EH (cell line): ENCODE results near the gene ATP1A3.

Experiments used
- DNase-seq: peaks from one replicate; pipeline ENCODE4 v3.0.0-alpha.2; 2015; ENCODE audit warnings: low read depth

The ATP1A3 gene

DNA sequence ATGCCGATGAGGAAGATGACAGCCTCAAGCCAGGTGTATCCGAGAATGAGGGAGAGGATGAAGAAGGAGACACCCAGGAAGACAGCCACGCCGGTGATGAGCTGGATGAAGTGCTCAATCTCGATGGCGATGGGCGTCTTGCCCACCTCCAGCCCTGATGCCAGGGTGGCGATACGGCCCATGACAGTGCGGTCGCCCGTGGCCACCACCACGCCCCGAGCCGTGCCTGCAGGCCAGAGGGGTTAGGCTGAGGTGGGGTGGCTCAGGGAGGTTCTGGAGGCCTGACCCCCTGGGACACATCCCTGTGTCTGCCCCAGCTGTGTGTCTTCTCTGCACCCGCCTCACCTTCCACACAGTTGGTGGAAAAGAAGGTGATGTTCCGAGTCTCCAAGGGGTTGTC lies 9.1 kb downstream of the ATP1A3 start:
- DNase-seq: no peak

GRCh38 chr19:41981724-41982123 lies 12.3 kb downstream of the ATP1A3 start:
- DNase-seq: no peak

DNA sequence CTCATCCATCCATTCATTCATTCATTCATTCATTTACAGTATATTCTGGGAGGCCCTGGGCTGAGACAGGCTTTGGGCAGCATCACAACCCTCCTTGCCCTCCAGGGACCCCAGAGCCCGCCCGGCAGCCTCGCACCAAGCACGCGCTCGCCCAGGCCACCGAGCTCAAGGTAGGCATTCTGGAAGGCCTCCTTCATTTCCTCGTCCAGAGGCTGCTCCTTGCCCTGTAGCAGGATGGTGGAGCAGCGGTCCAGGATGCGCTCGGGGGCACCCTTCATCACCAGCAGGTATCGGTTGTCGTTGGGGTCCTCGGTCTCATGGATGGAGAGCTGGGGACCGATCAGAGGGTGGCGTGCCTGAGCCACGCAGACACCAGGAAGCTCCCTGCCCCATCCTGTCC lies 15.6 kb downstream of the ATP1A3 start:
- DNase-seq: no peak

DNA sequence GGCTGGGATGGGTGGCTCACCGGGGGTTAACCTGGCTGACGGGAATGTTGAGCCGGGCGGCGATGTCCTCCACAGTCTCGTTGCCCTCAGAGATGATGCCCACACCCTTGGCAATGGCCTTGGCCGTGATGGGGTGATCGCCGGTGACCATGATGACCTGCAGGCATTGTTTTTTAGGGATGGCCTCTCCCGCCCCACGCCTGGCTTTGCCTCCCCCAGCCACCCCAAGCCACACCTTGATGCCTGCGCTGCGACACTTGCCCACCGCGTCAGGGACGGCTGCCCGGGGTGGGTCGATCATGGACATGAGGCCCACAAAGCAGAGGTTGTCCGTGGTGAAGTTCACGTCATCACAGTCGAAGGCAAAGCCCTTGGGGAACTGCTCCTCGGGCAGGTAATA lies 16.1 kb downstream of the ATP1A3 start:
- no peak for DNase-seq

- DNase-seq: no peak
Measured at GRCh38 chr19:41974652-41975051, 19.4 kb downstream of the ATP1A3 start.

GRCh38 chr19:41971363-41971762 lies 22.7 kb downstream of the ATP1A3 start:
- no peak for DNase-seq

- DNase-seq: no peak
Measured at GRCh38 chr19:41969772-41970458, 24.1 kb downstream of the ATP1A3 start.

- DNase-seq: no peak
Measured at GRCh38 chr19:41968751-41969595, 25.1 kb downstream of the ATP1A3 start.

- DNase-seq: no peak
Measured at GRCh38 chr19:41967054-41967783, 26.8 kb downstream of the ATP1A3 start.

DNA sequence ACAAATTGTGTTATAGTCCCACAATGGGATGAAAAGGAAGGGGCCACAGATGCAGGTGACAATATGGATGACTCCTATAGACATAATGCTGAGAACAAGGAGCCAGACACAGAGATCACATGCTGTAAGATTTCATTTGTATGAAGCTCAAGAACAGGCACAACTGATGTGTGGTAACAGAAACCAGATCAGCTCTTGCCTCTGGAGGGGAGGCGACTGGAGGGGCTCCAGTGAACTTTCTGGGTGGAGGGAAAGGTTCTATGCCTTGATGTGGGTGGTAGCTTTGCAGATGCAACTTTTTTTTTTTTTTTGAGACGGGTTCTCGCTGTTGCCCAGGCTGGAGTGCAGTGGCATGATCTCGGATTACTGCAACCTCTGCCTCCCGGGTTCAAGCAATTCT lies 28.9 kb downstream of the ATP1A3 start:
- no peak for DNase-seq

DNA sequence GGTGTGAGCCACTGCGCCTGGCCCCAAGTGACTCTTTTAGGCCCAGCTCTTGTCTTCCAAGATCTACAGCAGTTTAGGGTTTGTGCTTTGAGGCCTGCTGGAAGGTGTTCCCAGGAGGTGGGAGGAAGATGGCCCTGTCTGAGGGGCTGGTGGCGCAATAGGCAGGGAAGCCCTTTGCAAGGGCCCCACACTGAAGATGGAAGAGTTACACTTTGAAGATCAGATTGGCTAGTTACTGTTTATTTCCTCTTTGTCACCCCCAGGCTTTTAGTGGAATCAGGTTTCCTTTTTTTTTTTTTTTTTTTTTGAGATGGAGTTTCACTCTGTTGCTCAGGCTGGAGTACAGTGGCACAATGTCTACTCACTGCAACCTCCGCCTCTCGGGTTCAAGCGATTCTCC lies 33.1 kb downstream of the ATP1A3 start:
- no peak for DNase-seq

- peak; percentile 95 for DNase-seq
Measured at GRCh38 chr19:41959056-41960053, 34.7 kb downstream of the ATP1A3 start, which contains the start of gene RABAC1. RABAC1 (minus strand) TSS chr19:41959321; CDS start chr19:41959292, 29 bp downstream.

DNA sequence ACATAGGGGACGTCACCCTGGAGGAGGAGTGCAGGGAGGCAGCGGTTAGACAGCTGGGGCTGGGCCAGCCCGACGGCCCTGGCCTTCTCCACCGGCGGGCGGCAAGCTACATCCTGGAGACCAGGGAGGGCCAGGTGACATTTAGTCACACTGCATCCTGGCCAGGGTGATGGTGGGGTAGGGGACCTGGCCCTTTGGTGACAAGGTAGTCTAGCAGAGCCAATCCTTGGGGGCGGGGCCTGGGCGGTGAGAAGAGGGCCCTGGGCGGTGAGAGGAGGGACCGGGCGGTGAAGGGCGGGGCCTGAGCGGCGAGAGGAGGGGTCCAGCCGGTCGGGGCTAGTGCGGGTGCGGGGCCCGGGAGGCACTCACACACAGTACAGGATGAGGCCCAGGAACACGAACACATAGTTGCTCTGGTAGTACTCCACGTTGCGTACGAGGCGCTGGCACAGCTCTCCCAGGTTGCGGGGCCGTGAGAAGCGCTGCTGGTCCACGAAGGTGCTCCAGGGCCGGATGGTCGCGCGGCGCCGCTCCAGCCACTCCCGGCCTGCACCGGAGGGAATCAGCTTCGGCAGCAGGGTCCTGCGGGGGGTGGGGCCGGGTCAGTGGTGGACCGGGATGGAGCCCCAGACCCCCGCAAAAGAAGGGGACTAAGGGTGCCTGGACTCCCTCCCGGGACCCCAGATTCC lies 35.5 kb downstream of the ATP1A3 start:
- peak; percentile 86 for DNase-seq

DNA sequence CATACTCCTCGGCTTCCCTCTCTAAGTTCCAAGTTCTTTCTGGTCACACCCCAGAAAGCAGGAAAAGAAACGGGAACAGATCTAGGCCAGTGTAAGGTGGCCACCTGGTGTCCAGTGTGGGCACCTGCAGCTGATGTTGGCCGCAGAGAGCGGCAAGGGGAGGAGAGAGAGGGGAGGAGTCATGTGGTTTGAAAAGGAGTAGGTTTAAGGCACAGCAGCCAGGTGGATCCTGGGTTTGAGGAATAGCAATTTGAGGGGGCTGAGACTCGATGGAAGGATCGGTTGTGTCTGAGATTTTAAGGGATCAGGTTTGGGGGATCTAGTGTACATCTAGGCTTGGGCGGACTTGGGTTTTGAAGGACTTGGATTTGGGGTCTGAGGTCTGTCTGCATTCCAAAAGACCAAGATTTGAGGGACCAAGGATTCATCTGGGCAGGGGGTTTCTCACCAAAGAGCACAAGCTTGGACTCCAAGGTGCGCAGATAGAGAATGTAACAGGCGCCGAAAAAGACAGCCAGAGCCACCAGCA lies 36.1 kb downstream of the ATP1A3 start:
- DNase-seq: peak; percentile 85

- DNase-seq: no peak
Measured at GRCh38 chr19:41957161-41957837, 36.7 kb downstream of the ATP1A3 start.

GRCh38 chr19:41956621-41957020 lies 37.4 kb downstream of the ATP1A3 start:
- DNase-seq: no peak

- DNase-seq: no peak
Measured at GRCh38 chr19:41955521-41955920, 38.5 kb downstream of the ATP1A3 start.

DNA sequence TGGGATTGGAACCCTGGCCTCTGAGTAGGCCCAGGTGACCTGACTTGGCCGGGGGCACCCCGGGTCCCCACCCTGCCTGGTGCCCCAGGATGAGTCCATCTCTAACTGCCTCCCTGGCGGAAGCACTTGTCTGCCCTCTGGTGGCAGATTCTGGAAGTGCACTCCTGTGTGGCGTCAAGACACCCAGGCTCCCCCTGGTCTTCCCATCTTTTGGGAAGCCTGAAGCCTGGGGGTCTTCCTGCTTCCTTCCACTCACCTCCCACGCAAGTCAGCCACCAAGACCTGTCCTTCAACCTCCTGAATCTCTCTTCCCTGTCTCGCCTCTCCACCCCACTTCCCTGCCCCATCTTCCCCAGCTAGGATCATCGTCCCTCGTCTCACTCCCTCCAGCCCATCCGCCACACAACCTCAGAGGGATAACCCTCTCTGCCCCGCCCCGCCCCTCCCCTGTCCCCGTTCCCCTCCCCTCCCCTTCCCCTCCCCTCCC lies 42.3 kb downstream of the ATP1A3 start:
- DNase-seq: peak; percentile 73

- DNase-seq: no peak
Measured at GRCh38 chr19:41947091-41947490, 46.9 kb downstream of the ATP1A3 start.
